ENCODE data around the gene CES4A.

Gene CES4A

GRCh38 chr16:67016681-67017420 lies 28.5 kb downstream of the CES4A start:
- TF ChIP-seq TAF1 (IDR thresholded peaks at IDR 0.05; ENCODE audit: low read depth, low read length) = no peak
- no peak for TF ChIP-seq POLR2AphosphoS5 (IDR thresholded peaks at IDR 0.05; ENCODE audit: low read depth, low read length)
- TF ChIP-seq SPI1 (IDR thresholded peaks at IDR 0.05; ENCODE audit: low read depth, low read length) = no peak
- no peak for TF ChIP-seq PAX5 (IDR thresholded peaks at IDR 0.05; ENCODE audit: insufficient read depth, low read length, severe bottlenecking)
- no peak for TF ChIP-seq POLR2A (IDR thresholded peaks at IDR 0.05; ENCODE audit: low read depth, low read length)
- TF ChIP-seq POU2F2 (IDR thresholded peaks at IDR 0.05; ENCODE audit: low read depth, low read length) = no peak
- FAIRE-seq (no peak), DNase-seq (ENCODE audit: insufficient read length, low spot score) (no peak)

- DNase-seq (ENCODE audit: insufficient read length, low spot score) (no peak), FAIRE-seq (no peak)
- no peak for TF ChIP-seq POLR2AphosphoS5 (IDR thresholded peaks at IDR 0.05; ENCODE audit: low read depth, low read length)
- TF ChIP-seq TAF1 (IDR thresholded peaks at IDR 0.05; ENCODE audit: low read depth, low read length) = no peak
- no peak for TF ChIP-seq PAX5 (IDR thresholded peaks at IDR 0.05; ENCODE audit: insufficient read depth, low read length, severe bottlenecking)
- TF ChIP-seq POU2F2 (IDR thresholded peaks at IDR 0.05; ENCODE audit: low read depth, low read length) = no peak
- TF ChIP-seq POLR2A (IDR thresholded peaks at IDR 0.05; ENCODE audit: low read depth, low read length) = no peak
- TF ChIP-seq SPI1 (IDR thresholded peaks at IDR 0.05; ENCODE audit: low read depth, low read length) = no peak
Measured at GRCh38 chr16:67017421-67017750, 29.0 kb downstream of the CES4A start.

GRCh38 chr16:67017810-67018488 lies 29.6 kb downstream of the CES4A start:
- DNase-seq (ENCODE audit: insufficient read length, low spot score) (peak; percentile 72), FAIRE-seq (peak; percentile 99)
- TF ChIP-seq TAF1 (IDR thresholded peaks at IDR 0.05; ENCODE audit: low read depth, low read length) (no peak), SPI1 (IDR thresholded peaks at IDR 0.05; ENCODE audit: low read depth, low read length) (0 out of 2 replicates have a peak, but pooled peaks have one; percentile 29), POLR2A (IDR thresholded peaks at IDR 0.05; ENCODE audit: low read depth, low read length) (no peak), PAX5 (IDR thresholded peaks at IDR 0.05; ENCODE audit: insufficient read depth, low read length, severe bottlenecking) (no peak), POU2F2 (IDR thresholded peaks at IDR 0.05; ENCODE audit: low read depth, low read length) (peak; percentile 23; the same call in 1 of the 2 replicates), POLR2AphosphoS5 (IDR thresholded peaks at IDR 0.05; ENCODE audit: low read depth, low read length) (no peak)

- DNase-seq (ENCODE audit: insufficient read length, low spot score) (no peak), FAIRE-seq (no peak)
Measured at GRCh38 chr16:67019171-67019570, 30.8 kb downstream of the CES4A start.

GRCh38 chr16:67021321-67021720 lies 32.9 kb downstream of the CES4A start:
- FAIRE-seq (no peak), DNase-seq (ENCODE audit: insufficient read length, low spot score) (no peak)
- TF ChIP-seq POU2F2 (IDR thresholded peaks at IDR 0.05; ENCODE audit: low read depth, low read length) (no peak), TAF1 (IDR thresholded peaks at IDR 0.05; ENCODE audit: low read depth, low read length) (no peak), POLR2AphosphoS5 (IDR thresholded peaks at IDR 0.05; ENCODE audit: low read depth, low read length) (no peak), PAX5 (IDR thresholded peaks at IDR 0.05; ENCODE audit: insufficient read depth, low read length, severe bottlenecking) (no peak), SPI1 (IDR thresholded peaks at IDR 0.05; ENCODE audit: low read depth, low read length) (no peak), POLR2A (IDR thresholded peaks at IDR 0.05; ENCODE audit: low read depth, low read length) (no peak)

More at GRCh38 chr16:67019171-67019570, 30.8 kb downstream of the CES4A start:
- TF ChIP-seq POLR2A (IDR thresholded peaks at IDR 0.05; ENCODE audit: low read depth, low read length) (no peak), PAX5 (IDR thresholded peaks at IDR 0.05; ENCODE audit: insufficient read depth, low read length, severe bottlenecking) (no peak), SPI1 (IDR thresholded peaks at IDR 0.05; ENCODE audit: low read depth, low read length) (no peak), TAF1 (IDR thresholded peaks at IDR 0.05; ENCODE audit: low read depth, low read length) (no peak), POLR2AphosphoS5 (IDR thresholded peaks at IDR 0.05; ENCODE audit: low read depth, low read length) (no peak), POU2F2 (IDR thresholded peaks at IDR 0.05; ENCODE audit: low read depth, low read length) (no peak)

GRCh38 chr16:67022531-67023214 lies 34.3 kb downstream of the CES4A start:
- FAIRE-seq = no peak
- TF ChIP-seq SPI1 (IDR thresholded peaks at IDR 0.05; ENCODE audit: low read depth, low read length) (no peak), TAF1 (IDR thresholded peaks at IDR 0.05; ENCODE audit: low read depth, low read length) (no peak), POU2F2 (IDR thresholded peaks at IDR 0.05; ENCODE audit: low read depth, low read length) (no peak), POLR2A (IDR thresholded peaks at IDR 0.05; ENCODE audit: low read depth, low read length) (no peak)
- no peak for DNase-seq (ENCODE audit: insufficient read length, low spot score)

- DNase-seq (ENCODE audit: insufficient read length, low spot score) (no peak), FAIRE-seq (no peak)
- TF ChIP-seq POLR2AphosphoS5 (IDR thresholded peaks at IDR 0.05; ENCODE audit: low read depth, low read length) (no peak), PAX5 (IDR thresholded peaks at IDR 0.05; ENCODE audit: insufficient read depth, low read length, severe bottlenecking) (no peak), TAF1 (IDR thresholded peaks at IDR 0.05; ENCODE audit: low read depth, low read length) (no peak), POU2F2 (IDR thresholded peaks at IDR 0.05; ENCODE audit: low read depth, low read length) (no peak), SPI1 (IDR thresholded peaks at IDR 0.05; ENCODE audit: low read depth, low read length) (no peak), POLR2A (IDR thresholded peaks at IDR 0.05; ENCODE audit: low read depth, low read length) (no peak)
Measured at GRCh38 chr16:67023689-67024088, 35.3 kb downstream of the CES4A start.

- no peak for TF ChIP-seq TAF1 (IDR thresholded peaks at IDR 0.05; ENCODE audit: low read depth, low read length)
- TF ChIP-seq POU2F2 (IDR thresholded peaks at IDR 0.05; ENCODE audit: low read depth, low read length) = no peak
- TF ChIP-seq POLR2AphosphoS5 (IDR thresholded peaks at IDR 0.05; ENCODE audit: low read depth, low read length) = no peak
- no peak for TF ChIP-seq PAX5 (IDR thresholded peaks at IDR 0.05; ENCODE audit: insufficient read depth, low read length, severe bottlenecking)
- TF ChIP-seq SPI1 (IDR thresholded peaks at IDR 0.05; ENCODE audit: low read depth, low read length) = no peak
- no peak for TF ChIP-seq POLR2A (IDR thresholded peaks at IDR 0.05; ENCODE audit: low read depth, low read length)
- DNase-seq (ENCODE audit: insufficient read length, low spot score) (no peak), FAIRE-seq (no peak)
Measured at GRCh38 chr16:67024384-67025209, 36.2 kb downstream of the CES4A start.
